ENCODE measurements around the gene SORCS3. TPM values are rescaled to one million over a fixed set of nuclear protein-coding genes. Genes with fewer than 3 reads are reported as not detected.

The SORCS3 gene
- total and polyA plus RNA-seq, 4 donors = 0.93 TPM; not detected in 3

DNA sequence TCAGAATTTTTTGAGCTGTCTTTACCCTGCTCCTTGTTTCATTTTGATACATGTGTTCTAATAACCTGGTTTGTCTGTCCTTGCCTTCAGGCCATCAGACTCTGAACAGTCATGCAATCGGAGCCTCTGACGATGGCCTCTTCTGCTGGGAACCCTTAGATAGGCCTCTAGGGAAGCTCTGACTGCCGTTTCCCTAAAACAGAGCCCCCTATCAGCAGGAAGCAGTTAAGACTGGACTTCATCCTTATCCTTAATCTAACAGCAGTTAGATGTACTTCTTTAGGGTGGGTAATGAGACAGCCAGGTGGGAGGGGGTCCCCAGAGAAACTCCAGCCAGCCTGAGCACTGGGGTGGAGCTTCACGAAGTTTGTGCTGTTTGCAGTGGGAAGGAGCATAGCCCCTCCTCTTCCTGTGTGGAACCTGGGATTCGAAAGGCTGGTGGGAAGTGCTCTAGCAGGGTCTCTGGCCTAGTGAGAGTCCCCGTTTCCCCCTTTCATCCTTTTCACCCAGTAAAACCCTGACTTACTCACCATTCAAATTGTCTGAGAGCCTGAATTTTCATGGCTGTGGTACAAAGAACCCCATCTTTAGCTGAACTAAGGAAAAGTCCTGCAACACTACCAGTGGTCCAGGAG, 28.4 kb upstream of the SORCS3 start:
- TF ChIP-seq YY1 (IDR thresholded peaks at IDR 0.05) (no peak), GABPA (IDR thresholded peaks at IDR 0.05 in 1 of 2, conservative IDR thresholded peaks at IDR 0.05 in 1 of 2) (no peak), NR2F2 (IDR thresholded peaks at IDR 0.05) (no peak), SP1 (IDR thresholded peaks at IDR 0.05) (no peak), RAD21 (IDR thresholded peaks at IDR 0.05) (no peak), TAF1 (conservative IDR thresholded peaks at IDR 0.05) (no peak), FOXA2 (IDR thresholded peaks at IDR 0.05) (no peak), HNF4G (IDR thresholded peaks at IDR 0.05) (no peak), JUND (IDR thresholded peaks at IDR 0.05) (no peak), RXRA (IDR thresholded peaks at IDR 0.05) (no peak), HNF4A (conservative IDR thresholded peaks at IDR 0.05) (no peak), EGR1 (IDR thresholded peaks at IDR 0.05; ENCODE audit: low read depth in 2 of 2) (no peak), FOXA1 (IDR thresholded peaks at IDR 0.05) (no peak)
- TF ChIP-seq, protein P1, sequence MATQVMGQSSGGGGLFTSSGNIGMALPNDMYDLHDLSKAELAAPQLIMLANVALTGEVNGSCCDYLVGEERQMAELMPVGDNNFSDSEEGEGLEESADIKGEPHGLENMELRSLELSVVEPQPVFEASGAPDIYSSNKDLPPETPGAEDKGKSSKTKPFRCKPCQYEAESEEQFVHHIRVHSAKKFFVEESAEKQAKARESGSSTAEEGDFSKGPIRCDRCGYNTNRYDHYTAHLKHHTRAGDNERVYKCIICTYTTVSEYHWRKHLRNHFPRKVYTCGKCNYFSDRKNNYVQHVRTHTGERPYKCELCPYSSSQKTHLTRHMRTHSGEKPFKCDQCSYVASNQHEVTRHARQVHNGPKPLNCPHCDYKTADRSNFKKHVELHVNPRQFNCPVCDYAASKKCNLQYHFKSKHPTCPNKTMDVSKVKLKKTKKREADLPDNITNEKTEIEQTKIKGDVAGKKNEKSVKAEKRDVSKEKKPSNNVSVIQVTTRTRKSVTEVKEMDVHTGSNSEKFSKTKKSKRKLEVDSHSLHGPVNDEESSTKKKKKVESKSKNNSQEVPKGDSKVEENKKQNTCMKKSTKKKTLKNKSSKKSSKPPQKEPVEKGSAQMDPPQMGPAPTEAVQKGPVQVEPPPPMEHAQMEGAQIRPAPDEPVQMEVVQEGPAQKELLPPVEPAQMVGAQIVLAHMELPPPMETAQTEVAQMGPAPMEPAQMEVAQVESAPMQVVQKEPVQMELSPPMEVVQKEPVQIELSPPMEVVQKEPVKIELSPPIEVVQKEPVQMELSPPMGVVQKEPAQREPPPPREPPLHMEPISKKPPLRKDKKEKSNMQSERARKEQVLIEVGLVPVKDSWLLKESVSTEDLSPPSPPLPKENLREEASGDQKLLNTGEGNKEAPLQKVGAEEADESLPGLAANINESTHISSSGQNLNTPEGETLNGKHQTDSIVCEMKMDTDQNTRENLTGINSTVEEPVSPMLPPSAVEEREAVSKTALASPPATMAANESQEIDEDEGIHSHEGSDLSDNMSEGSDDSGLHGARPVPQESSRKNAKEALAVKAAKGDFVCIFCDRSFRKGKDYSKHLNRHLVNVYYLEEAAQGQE (IDR thresholded peaks at IDR 0.05) = no peak
- TF ChIP-seq, protein P2, sequence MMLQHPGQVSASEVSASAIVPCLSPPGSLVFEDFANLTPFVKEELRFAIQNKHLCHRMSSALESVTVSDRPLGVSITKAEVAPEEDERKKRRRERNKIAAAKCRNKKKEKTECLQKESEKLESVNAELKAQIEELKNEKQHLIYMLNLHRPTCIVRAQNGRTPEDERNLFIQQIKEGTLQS (IDR thresholded peaks at IDR 0.05) = no peak
- TF ChIP-seq, protein P3, sequence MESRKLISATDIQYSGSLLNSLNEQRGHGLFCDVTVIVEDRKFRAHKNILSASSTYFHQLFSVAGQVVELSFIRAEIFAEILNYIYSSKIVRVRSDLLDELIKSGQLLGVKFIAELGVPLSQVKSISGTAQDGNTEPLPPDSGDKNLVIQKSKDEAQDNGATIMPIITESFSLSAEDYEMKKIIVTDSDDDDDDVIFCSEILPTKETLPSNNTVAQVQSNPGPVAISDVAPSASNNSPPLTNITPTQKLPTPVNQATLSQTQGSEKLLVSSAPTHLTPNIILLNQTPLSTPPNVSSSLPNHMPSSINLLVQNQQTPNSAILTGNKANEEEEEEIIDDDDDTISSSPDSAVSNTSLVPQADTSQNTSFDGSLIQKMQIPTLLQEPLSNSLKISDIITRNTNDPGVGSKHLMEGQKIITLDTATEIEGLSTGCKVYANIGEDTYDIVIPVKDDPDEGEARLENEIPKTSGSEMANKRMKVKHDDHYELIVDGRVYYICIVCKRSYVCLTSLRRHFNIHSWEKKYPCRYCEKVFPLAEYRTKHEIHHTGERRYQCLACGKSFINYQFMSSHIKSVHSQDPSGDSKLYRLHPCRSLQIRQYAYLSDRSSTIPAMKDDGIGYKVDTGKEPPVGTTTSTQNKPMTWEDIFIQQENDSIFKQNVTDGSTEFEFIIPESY (IDR thresholded peaks at IDR 0.05) = no peak
- TF ChIP-seq, protein P4, sequence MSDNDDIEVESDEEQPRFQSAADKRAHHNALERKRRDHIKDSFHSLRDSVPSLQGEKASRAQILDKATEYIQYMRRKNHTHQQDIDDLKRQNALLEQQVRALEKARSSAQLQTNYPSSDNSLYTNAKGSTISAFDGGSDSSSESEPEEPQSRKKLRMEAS (IDR thresholded peaks at IDR 0.05) = no peak
- TF ChIP-seq, protein P5, sequence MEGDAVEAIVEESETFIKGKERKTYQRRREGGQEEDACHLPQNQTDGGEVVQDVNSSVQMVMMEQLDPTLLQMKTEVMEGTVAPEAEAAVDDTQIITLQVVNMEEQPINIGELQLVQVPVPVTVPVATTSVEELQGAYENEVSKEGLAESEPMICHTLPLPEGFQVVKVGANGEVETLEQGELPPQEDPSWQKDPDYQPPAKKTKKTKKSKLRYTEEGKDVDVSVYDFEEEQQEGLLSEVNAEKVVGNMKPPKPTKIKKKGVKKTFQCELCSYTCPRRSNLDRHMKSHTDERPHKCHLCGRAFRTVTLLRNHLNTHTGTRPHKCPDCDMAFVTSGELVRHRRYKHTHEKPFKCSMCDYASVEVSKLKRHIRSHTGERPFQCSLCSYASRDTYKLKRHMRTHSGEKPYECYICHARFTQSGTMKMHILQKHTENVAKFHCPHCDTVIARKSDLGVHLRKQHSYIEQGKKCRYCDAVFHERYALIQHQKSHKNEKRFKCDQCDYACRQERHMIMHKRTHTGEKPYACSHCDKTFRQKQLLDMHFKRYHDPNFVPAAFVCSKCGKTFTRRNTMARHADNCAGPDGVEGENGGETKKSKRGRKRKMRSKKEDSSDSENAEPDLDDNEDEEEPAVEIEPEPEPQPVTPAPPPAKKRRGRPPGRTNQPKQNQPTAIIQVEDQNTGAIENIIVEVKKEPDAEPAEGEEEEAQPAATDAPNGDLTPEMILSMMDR (IDR thresholded peaks at IDR 0.05; ENCODE audit: low read depth, low read length, missing input control) = no peak
- DNase-seq (ENCODE audit: low spot score) = no peak
- Histone ChIP-seq H3K4me1 (ENCODE audit: control insufficient read depth in 4 of 4, insufficient read depth in 4 of 4, low read length in 3 of 4) (no peaks in the 10 kb centered on the region), H3K4me3 (ENCODE audit: low read depth in 1 of 3, low read length in 3 of 3) (no peak overlapping the region), H3K27me3 (ENCODE audit: control insufficient read depth in 4 of 4, insufficient read depth in 4 of 4, low read length in 3 of 4) (peaks cover 0 to 2% (median 0%) of the 10 kb centered on the region in 4 donors), H3K36me3 (ENCODE audit: control insufficient read depth in 4 of 4, insufficient read depth in 3 of 4, low read depth in 1 of 4, low read length in 3 of 4) (no peaks in the 10 kb centered on the region), H3K27ac (ENCODE audit: low read depth in 1 of 2, low read length in 2 of 2) (no peak overlapping the region), H3K9me3 (ENCODE audit: control insufficient read depth in 4 of 4, low read length in 3 of 4) (peaks cover 0 to 8% (median 2%) of the 10 kb centered on the region in 4 donors), H3K9ac (ENCODE audit: low read depth in 1 of 2, low read length in 2 of 2) (no peak overlapping the region)
- 65% methylated on average over 6 of the region's 6 CpGs for WGBS
